Liver (tissue), 9 donors: ENCODE results near the gene SEC22A. TPM values are rescaled to one million over a fixed set of nuclear protein-coding genes. Genes with fewer than 3 reads are reported as not detected.

ENCODE experiments used
- DNase-seq: peaks from one replicate; pipeline ENCODE4 v3.0.0-alpha.2; 2017; ENCODE audit warnings: low spot score
- H3K27ac ChIP-seq, 2 donors: one replicate each; pipeline ENCODE4 v1.7.0; 2013; ENCODE audit warnings: inconsistent platforms in 2 of 2, low read length in 2 of 2, control low read depth in 1 of 2, low read depth in 1 of 2, mild to moderate bottlenecking in 1 of 2
- H3K27me3 ChIP-seq, 4 donors: one replicate each; pipeline versions ENCODE4 v1.6.1 to v1.7.0; 2013; ENCODE audit warnings: low read length in 3 of 4, inconsistent platforms in 1 of 4, mild to moderate bottlenecking in 1 of 4, moderate library complexity in 1 of 4; ENCODE audit not compliant: control insufficient read depth in 4 of 4, insufficient read depth in 4 of 4
- H3K36me3 ChIP-seq, 4 donors: one replicate each; pipeline versions ENCODE4 v1.6.1 to v1.7.0; 2013; ENCODE audit warnings: low read length in 3 of 4, mild to moderate bottlenecking in 3 of 4, low read depth in 1 of 4, moderate library complexity in 1 of 4; ENCODE audit not compliant: control insufficient read depth in 4 of 4, insufficient read depth in 3 of 4
- H3K4me1 ChIP-seq, 4 donors: one replicate each; pipeline versions ENCODE4 v1.6.1 to v1.7.0; 2013; ENCODE audit warnings: low read length in 3 of 4, mild to moderate bottlenecking in 3 of 4, moderate library complexity in 1 of 4; ENCODE audit not compliant: control insufficient read depth in 4 of 4, insufficient read depth in 4 of 4
- H3K4me3 ChIP-seq, 3 donors: one replicate each; pipeline versions ENCODE4 v1.6.1 to v1.7.0; 2013; ENCODE audit warnings: low read length in 3 of 3, control low read depth in 1 of 3, low read depth in 1 of 3, mild to moderate bottlenecking in 1 of 3
- H3K9ac ChIP-seq, 2 donors: one replicate each; pipeline ENCODE4 v1.7.0; 2013; ENCODE audit warnings: low read length in 2 of 2, mild to moderate bottlenecking in 2 of 2, moderate library complexity in 2 of 2, control low read depth in 1 of 2, low read depth in 1 of 2
- H3K9me3 ChIP-seq, 4 donors: one replicate each; pipeline versions ENCODE4 v1.6.1 to v1.7.0; 2013; ENCODE audit warnings: low read length in 3 of 4; ENCODE audit not compliant: control insufficient read depth in 4 of 4
- EGR1 ChIP-seq, 2 donors: IDR thresholded peaks; 2 replicates each; pipeline ENCODE4 v1.6.1; 2016 to 2018; ENCODE audit warnings: antibody characterized with exemption in 2 of 2, low read depth in 2 of 2
- FOXA1 ChIP-seq: IDR thresholded peaks from 2 replicates; pipeline ENCODE4 v1.6.1; 2016; ENCODE audit warnings: antibody characterized with exemption
- GABPA ChIP-seq, 2 donors: IDR thresholded peaks in 1 of 2; conservative IDR thresholded peaks in 1 of 2; 2 replicates each; pipeline ENCODE4 v1.6.1; 2016; ENCODE audit warnings: antibody characterized with exemption in 2 of 2, mild to moderate bottlenecking in 1 of 2, moderate library complexity in 1 of 2
- HNF4A ChIP-seq, 2 donors: conservative IDR thresholded peaks; 2 replicates each; pipeline ENCODE4 v1.6.1; 2016; ENCODE audit warnings: antibody characterized with exemption in 2 of 2, mild to moderate bottlenecking in 2 of 2
- HNF4G ChIP-seq: IDR thresholded peaks from 2 replicates; pipeline ENCODE4 v1.6.1; 2016; ENCODE audit warnings: antibody characterized with exemption
- JUND ChIP-seq, 2 donors: IDR thresholded peaks; 2 replicates each; pipeline ENCODE4 v1.6.1; 2016; ENCODE audit warnings: antibody characterized with exemption in 2 of 2
- NR2F2 ChIP-seq: IDR thresholded peaks from 2 replicates; pipeline ENCODE4 v1.6.1; 2016; ENCODE audit warnings: antibody characterized with exemption
- RAD21 ChIP-seq, 2 donors: IDR thresholded peaks; 2 replicates each; pipeline ENCODE4 v1.6.1; 2016; ENCODE audit warnings: antibody characterized with exemption in 2 of 2, mild to moderate bottlenecking in 2 of 2
- RXRA ChIP-seq, 2 donors: IDR thresholded peaks; 2 replicates each; pipeline ENCODE4 v1.6.1; 2017 to 2018; ENCODE audit warnings: antibody characterized with exemption in 2 of 2, mild to moderate bottlenecking in 1 of 2
- SP1 ChIP-seq: IDR thresholded peaks from 2 replicates; pipeline ENCODE4 v1.6.1; 2018; ENCODE audit warnings: antibody characterized with exemption, mild to moderate bottlenecking
- TAF1 ChIP-seq: conservative IDR thresholded peaks from 2 replicates; pipeline ENCODE4 v1.6.1; 2016; ENCODE audit warnings: antibody characterized with exemption, mild to moderate bottlenecking
- YY1 ChIP-seq: IDR thresholded peaks from 2 replicates; pipeline ENCODE4 v1.6.1; 2016; ENCODE audit warnings: antibody characterized with exemption, mild to moderate bottlenecking
- WGBS: extraction: QIAGEN DNeasy Blood & Tissue Kit; methylation state at CpG from one replicate; pipeline ENCODE4 v1.1.7; 2013; 5-methylcytosine and 5-hydroxymethylcytosine counted together
- polyA plus RNA-seq, 2 donors: library from polyadenylated mRNA; stranded (reverse) in 1 of 2; unstranded in 1 of 2; fragments of 200-250 nt in 1 of 2; fragments of >200 nt in 1 of 2; fragmentation: Nextera tagmentation in 1 of 2; extraction: Ambion mirVana in 1 of 2; gene quantifications; one replicate each; pipeline versions ENCODE4 v1.2.1 to v1.2.3, GENCODE V29; 2013 to 2015
- total RNA-seq, 2 donors: library from RNA; depleted of rRNA; stranded (reverse); fragments of >200 nt; gene quantifications; one replicate each; pipeline ENCODE4 v1.2.3, GENCODE V29; 2014
- TF ChIP-seq, protein P1 (sequence below): IDR thresholded peaks from 2 replicates; pipeline ENCODE4 v1.6.1; 2016; ENCODE audit warnings: antibody characterized with exemption, mild to moderate bottlenecking
- TF ChIP-seq, protein P2 (sequence below): IDR thresholded peaks from 2 replicates; pipeline ENCODE4 v1.6.1; 2016; ENCODE audit warnings: antibody characterized with exemption
- TF ChIP-seq, protein P3 (sequence below): IDR thresholded peaks from 2 replicates; pipeline ENCODE4 v1.6.1; 2016; ENCODE audit warnings: antibody characterized with exemption
- TF ChIP-seq, protein P4 (sequence below): fragments of 150-350 bp; IDR thresholded peaks from 2 replicates; pipeline ENCODE4 v1.5.1; 2017; ENCODE audit warnings: improper control_type of control experiment, low read depth, low read length; ENCODE audit not compliant: missing input control
- TF ChIP-seq, protein P5 (sequence below): IDR thresholded peaks from 2 replicates; pipeline ENCODE4 v1.6.1; 2016; ENCODE audit warnings: antibody characterized with exemption
- donor health status: healthy.
- donor health status: healthy.
- donor health status: healthy.
- donor health status: healthy.
- donor health status: healthy.

SEC22A gene
- total and polyA plus RNA-seq, 4 donors = 9.7 to 21.7 (median 16.1) TPM

DNA sequence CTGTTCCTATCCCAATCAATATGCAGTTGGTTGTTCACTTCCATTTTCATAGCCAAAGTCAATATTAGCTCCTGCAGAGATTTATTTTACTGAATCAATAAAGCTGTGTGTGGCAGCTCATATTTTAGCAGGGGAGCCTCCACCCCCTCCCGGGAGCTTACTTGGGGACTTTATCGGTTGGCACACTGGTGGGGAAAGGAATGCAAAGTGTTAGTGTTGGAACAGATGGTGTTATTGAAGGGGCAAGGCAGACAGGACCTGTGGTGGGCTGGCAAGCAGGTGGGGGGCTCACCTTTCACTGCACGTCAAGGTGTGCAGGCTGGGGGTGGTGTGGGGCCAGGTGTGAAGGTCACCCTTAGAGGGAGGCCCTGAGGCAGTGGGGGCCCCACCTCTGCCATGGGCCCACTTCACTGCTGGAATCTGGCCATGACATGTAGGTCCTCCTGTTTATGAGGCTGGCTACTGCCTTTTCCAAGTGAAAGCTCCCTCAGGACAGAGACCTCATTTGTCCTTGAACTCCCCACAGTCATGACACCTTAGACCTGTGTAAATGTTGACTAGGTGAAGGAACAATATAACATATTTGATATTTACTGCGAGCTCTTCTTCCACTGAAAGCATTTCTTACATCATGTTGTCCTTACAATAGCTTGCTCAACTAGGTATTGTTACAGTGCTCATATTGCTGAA is 44.0 kb upstream of the SEC22A start (continued):
- TF ChIP-seq, protein P1, sequence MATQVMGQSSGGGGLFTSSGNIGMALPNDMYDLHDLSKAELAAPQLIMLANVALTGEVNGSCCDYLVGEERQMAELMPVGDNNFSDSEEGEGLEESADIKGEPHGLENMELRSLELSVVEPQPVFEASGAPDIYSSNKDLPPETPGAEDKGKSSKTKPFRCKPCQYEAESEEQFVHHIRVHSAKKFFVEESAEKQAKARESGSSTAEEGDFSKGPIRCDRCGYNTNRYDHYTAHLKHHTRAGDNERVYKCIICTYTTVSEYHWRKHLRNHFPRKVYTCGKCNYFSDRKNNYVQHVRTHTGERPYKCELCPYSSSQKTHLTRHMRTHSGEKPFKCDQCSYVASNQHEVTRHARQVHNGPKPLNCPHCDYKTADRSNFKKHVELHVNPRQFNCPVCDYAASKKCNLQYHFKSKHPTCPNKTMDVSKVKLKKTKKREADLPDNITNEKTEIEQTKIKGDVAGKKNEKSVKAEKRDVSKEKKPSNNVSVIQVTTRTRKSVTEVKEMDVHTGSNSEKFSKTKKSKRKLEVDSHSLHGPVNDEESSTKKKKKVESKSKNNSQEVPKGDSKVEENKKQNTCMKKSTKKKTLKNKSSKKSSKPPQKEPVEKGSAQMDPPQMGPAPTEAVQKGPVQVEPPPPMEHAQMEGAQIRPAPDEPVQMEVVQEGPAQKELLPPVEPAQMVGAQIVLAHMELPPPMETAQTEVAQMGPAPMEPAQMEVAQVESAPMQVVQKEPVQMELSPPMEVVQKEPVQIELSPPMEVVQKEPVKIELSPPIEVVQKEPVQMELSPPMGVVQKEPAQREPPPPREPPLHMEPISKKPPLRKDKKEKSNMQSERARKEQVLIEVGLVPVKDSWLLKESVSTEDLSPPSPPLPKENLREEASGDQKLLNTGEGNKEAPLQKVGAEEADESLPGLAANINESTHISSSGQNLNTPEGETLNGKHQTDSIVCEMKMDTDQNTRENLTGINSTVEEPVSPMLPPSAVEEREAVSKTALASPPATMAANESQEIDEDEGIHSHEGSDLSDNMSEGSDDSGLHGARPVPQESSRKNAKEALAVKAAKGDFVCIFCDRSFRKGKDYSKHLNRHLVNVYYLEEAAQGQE = no peak
- TF ChIP-seq HNF4A (conservative IDR thresholded peaks at IDR 0.05) = peak; percentile 30 to 31
- TF ChIP-seq SP1 = peak; percentile 61
- peak; percentile 22 for TF ChIP-seq YY1
- TF ChIP-seq FOXA1 = no peak

DNA sequence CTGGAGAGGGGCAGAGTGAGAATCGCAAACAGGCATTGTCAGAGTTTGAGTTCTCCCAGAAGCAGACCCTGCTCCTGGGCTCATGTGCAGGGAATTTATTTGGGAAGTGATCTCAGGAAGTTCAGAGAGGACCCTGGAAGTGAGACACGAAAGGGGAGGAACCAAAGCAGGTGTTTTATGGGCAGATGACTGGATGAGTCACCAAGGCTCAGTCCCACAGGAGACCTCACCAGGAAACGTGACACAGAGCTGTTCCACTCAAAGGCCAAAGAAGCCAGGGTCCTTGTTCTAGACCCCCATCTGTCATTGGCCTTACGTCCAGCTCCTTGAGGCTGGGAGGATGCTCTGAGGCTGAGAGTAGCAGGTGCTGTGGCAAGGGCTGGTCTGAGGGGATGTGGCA is 43.4 kb upstream of the SEC22A start:
- H3K4me3 ChIP-seq = no peak overlapping the region
- peaks cover 21 to 52% (median 45%) of the 10 kb centered on the region in 4 donors for H3K4me1 ChIP-seq
- TF ChIP-seq, protein P2, sequence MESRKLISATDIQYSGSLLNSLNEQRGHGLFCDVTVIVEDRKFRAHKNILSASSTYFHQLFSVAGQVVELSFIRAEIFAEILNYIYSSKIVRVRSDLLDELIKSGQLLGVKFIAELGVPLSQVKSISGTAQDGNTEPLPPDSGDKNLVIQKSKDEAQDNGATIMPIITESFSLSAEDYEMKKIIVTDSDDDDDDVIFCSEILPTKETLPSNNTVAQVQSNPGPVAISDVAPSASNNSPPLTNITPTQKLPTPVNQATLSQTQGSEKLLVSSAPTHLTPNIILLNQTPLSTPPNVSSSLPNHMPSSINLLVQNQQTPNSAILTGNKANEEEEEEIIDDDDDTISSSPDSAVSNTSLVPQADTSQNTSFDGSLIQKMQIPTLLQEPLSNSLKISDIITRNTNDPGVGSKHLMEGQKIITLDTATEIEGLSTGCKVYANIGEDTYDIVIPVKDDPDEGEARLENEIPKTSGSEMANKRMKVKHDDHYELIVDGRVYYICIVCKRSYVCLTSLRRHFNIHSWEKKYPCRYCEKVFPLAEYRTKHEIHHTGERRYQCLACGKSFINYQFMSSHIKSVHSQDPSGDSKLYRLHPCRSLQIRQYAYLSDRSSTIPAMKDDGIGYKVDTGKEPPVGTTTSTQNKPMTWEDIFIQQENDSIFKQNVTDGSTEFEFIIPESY = no peak
- TF ChIP-seq EGR1 (IDR thresholded peaks at IDR 0.05; ENCODE audit: low read depth in 2 of 2) (no peak), HNF4G (no peak), YY1 (no peak), RXRA (IDR thresholded peaks at IDR 0.05) (no peak), FOXA1 (no peak), JUND (IDR thresholded peaks at IDR 0.05) (no peak), HNF4A (conservative IDR thresholded peaks at IDR 0.05) (no peak), TAF1 (no peak), RAD21 (IDR thresholded peaks at IDR 0.05) (no peak), GABPA (IDR thresholded peaks at IDR 0.05 in 1 of 2, conservative IDR thresholded peaks at IDR 0.05 in 1 of 2) (no peak), NR2F2 (no peak), SP1 (no peak)
- TF ChIP-seq, protein P1 = no peak
- TF ChIP-seq, protein P3, sequence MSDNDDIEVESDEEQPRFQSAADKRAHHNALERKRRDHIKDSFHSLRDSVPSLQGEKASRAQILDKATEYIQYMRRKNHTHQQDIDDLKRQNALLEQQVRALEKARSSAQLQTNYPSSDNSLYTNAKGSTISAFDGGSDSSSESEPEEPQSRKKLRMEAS = no peak
- TF ChIP-seq, protein P4, sequence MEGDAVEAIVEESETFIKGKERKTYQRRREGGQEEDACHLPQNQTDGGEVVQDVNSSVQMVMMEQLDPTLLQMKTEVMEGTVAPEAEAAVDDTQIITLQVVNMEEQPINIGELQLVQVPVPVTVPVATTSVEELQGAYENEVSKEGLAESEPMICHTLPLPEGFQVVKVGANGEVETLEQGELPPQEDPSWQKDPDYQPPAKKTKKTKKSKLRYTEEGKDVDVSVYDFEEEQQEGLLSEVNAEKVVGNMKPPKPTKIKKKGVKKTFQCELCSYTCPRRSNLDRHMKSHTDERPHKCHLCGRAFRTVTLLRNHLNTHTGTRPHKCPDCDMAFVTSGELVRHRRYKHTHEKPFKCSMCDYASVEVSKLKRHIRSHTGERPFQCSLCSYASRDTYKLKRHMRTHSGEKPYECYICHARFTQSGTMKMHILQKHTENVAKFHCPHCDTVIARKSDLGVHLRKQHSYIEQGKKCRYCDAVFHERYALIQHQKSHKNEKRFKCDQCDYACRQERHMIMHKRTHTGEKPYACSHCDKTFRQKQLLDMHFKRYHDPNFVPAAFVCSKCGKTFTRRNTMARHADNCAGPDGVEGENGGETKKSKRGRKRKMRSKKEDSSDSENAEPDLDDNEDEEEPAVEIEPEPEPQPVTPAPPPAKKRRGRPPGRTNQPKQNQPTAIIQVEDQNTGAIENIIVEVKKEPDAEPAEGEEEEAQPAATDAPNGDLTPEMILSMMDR = no peak
- TF ChIP-seq, protein P5, sequence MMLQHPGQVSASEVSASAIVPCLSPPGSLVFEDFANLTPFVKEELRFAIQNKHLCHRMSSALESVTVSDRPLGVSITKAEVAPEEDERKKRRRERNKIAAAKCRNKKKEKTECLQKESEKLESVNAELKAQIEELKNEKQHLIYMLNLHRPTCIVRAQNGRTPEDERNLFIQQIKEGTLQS = no peak
- H3K27me3 ChIP-seq = no peaks in the 10 kb centered on the region
- peak; percentile 13 for DNase-seq
- 73% methylated on average over 4 of the region's 4 CpGs for WGBS
- H3K9me3 ChIP-seq = no peaks in the 10 kb centered on the region
- H3K36me3 ChIP-seq = peaks cover 14 to 59% (median 37%) of the 10 kb centered on the region in 4 donors
- H3K9ac ChIP-seq = no peak overlapping the region
- peak overlapping the region; percentile 10 to 70 for H3K27ac ChIP-seq
